SK-N-MC (cell line): ENCODE measurements around the gene DLGAP1.
A peak's percentile ranks its signal among the peaks of the same experiment; 100 is the strongest.
"Not testable (repeated sequence)": the region's sequence is repeated elsewhere in the genome, so short reads cannot be mapped to it uniquely, and the experiment has no call there.

Experiments
- DNase-seq: peaks from one replicate; pipeline ENCODE4 v3.0.0-alpha.2; 2011; ENCODE audit warnings: low read depth, low spot score
- H3K27ac ChIP-seq: fragments of 200-600 bp; sonication (generic); 2 replicates; pipeline ENCODE4 v1.5.1; 2016; ENCODE audit warnings: mixed run types
- H3K36me3 ChIP-seq: fragments of 200-600 bp; sonication (generic); 2 replicates; pipeline ENCODE4 v1.6.1; 2017; ENCODE audit warnings: antibody characterized with exemption, low read length, mixed read lengths; ENCODE audit not compliant: insufficient read depth
- H3K4me3 ChIP-seq: fragments of 200-600 bp; sonication (generic); 2 replicates; pipeline ENCODE4 v1.5.1; 2016
- H3K9ac ChIP-seq: fragments of 200-600 bp; sonication (generic); 2 replicates; pipeline ENCODE4 v1.8.0; 2017; ENCODE audit warnings: mixed run types, mixed read lengths; ENCODE audit not compliant: insufficient read length
- H3K9me3 ChIP-seq: fragments of 200-600 bp; sonication (generic); 2 replicates; pipeline ENCODE4 v1.6.1; 2017; ENCODE audit warnings: low read depth, mild to moderate bottlenecking, antibody characterized with exemption, low read length, moderate library complexity, mixed read lengths
- EZH2 ChIP-seq: fragments of 200-600 bp; sonication (generic); IDR thresholded peaks from one replicate; pipeline ENCODE4 v1.6.1; 2017; ENCODE audit warnings: antibody characterized with exemption
- FOXP2 ChIP-seq: optimal IDR thresholded peaks from 2 replicates; pipeline ENCODE3; 2011; ENCODE audit warnings: mild to moderate bottlenecking, moderate library complexity; ENCODE audit not compliant: insufficient read depth; ENCODE audit errors: extremely low read length, control extremely low read depth
- POLR2AphosphoS5 ChIP-seq: IDR thresholded peaks from 2 replicates; pipeline ENCODE4 v1.6.1; 2012; ENCODE audit warnings: mild to moderate bottlenecking, low read depth, low read length, borderline replicate concordance

Gene DLGAP1

DNA sequence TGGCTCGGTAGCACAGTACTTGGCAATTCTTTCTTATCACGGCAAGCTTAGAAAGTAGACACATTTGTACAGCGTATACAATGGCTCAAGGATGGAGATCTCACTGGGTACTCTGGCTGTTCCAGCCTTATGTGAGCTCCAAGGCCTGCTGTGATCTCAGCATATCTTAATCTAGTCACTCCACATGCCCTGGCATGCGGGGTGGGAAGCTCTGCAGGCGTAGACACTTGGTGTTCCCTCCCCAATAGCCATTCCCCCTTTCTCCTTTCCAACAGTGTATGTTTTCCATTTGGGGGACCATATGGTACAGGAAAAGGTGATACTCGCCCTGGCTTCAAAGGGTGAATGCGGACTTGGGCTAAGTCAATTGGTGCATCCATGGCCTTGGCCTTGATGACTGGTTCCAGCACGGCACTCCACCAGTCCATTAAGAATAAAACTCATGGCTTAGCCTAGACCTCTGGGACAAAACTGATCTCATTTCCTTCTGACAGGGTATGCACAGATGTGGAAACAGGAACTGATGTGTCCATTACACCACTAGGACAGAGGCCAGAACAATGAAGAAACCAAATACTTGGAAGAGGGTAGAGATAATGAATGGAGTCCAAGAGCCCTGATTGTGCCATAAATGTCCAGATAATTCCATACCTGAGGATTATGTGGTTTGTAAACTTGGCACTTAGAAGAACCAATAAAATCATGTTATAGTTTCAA is 976.7 kb downstream of the DLGAP1 start:
- DNase-seq = no peak
- H3K27ac ChIP-seq = no peak overlapping the region
- no peak overlapping the region for H3K9ac ChIP-seq
- no peaks in the 10 kb centered on the region for H3K36me3 ChIP-seq
- H3K9me3 ChIP-seq = no peaks in the 10 kb centered on the region
- no peak overlapping the region for H3K4me3 ChIP-seq
- TF ChIP-seq EZH2 (no peak), FOXP2 (no peak), POLR2AphosphoS5 (no peak)

DNA sequence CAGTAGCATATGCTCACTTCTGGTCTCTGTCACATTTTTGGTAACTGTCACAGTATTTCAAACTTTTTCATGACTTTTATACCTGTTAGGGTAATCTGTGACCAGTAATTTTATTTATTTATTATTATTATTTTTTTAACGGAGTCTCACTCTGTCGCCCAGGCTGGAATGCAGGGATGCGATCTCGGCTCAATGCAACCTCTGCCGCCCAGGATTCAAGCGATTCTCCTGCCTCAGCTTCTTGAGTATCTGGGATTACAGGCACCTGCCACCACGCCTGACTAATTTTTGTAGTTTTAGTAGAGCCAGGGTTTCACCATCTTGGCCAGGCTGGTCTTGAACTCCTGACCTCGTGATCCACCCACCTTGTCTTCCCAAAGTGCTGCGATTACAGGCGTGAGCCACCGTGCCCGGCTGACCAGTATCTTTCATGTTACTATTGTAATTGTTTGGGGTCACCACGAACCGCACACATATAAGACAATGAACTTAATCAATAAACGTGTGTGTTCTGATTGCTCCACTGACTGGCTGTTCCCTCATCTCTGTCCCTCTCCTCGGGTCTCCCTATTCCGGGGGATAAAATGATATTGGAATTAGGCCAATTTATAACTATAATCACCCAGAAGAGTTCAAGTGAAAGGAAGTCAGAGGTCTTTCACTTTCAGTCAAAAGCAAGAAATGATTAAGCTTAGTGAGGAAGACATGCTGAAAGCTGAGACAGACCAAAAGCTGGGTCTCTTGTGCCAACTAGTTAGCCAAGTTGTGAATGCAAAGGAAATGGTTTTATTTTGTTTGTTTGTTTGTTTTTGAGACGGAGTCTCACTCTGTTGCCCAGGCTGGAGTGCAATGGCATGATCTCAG is 982.2 kb downstream of the DLGAP1 start:
- no peak overlapping the region for H3K27ac ChIP-seq
- H3K9ac ChIP-seq = no peak overlapping the region
- no peak for DNase-seq
- H3K36me3 ChIP-seq = no peaks in the 10 kb centered on the region
- no peaks in the 10 kb centered on the region for H3K9me3 ChIP-seq
- TF ChIP-seq POLR2AphosphoS5 (no peak), EZH2 (no peak), FOXP2 (no peak)
- no peak overlapping the region for H3K4me3 ChIP-seq

DNA sequence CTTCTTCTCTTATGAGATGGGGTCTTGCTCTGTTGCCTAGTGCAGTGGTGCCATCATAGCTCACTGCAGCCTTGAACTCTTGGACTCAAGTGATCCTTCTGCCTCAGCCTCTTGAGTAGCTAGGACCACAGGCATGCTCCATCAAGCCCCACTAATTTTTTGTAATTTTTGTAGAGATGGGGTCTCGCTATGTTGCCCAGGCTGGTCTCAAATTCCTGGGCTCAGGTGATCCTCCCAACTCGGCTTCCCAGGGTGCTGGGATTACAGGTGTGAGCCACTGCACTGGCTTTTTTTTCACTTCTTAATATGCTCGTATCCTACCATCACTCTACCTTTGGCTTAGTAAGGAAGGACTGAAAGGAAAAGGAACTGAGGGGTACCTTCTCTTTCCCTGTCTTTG is 983.0 kb downstream of the DLGAP1 start:
- H3K4me3 ChIP-seq, H3K9ac ChIP-seq, H3K9me3 ChIP-seq, DNase-seq, H3K27ac ChIP-seq, H3K36me3 ChIP-seq: not testable (repeated sequence)

DNA sequence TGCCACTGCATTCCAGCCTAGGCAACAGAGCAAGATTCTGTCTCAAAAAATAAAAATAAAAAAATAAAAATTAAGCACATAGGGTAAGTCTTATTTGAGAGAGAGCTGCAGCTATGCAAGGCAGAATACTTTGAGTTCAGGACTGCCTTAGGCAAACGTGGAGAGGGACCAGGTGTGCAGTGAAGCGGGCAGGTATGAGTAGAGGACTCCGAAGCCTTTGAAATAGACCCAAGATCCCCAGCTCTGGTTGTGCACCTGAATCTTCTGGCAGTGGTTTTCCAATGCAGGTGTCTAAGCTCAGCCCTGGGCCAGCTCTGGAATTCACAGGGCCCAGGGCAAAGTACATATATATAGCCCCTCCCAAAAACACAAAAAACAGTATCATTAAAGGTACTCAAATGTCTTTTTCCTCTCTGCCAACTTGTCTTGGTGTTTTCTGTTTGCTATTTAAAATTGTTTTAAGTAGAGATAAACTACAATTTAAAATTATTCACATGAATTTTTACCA is 983.9 kb downstream of the DLGAP1 start:
- TF ChIP-seq EZH2 = no peak
- no peak for TF ChIP-seq FOXP2
- no peak for TF ChIP-seq POLR2AphosphoS5
- no peaks in the 10 kb centered on the region for H3K9me3 ChIP-seq
- DNase-seq = no peak
- H3K9ac ChIP-seq = no peak overlapping the region
- H3K4me3 ChIP-seq = no peak overlapping the region
- H3K36me3 ChIP-seq = no peaks in the 10 kb centered on the region
- H3K27ac ChIP-seq = no peak overlapping the region

DNA sequence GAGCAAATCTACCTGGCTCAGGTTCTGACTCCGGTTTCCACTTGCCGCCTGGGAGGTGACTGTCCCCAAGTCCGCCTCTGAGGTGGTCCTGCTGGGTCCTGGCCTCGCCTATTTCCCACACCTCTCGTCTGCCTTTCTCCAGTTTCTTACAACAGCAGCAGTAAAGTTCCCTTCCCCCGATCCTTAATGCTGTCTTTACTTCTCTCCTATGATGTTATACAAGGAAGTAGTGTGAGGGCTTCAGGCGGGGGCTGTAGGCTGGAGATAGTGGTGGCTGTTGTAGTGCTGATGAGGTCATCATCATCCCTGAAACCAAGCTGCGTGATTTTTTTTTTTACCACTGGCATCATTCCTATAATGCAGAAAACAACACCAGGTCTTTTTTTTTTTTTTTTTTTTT is 986.3 kb downstream of the DLGAP1 start:
- no peak overlapping the region for H3K9ac ChIP-seq
- H3K36me3 ChIP-seq = no peaks in the 10 kb centered on the region
- no peaks in the 10 kb centered on the region for H3K9me3 ChIP-seq
- TF ChIP-seq FOXP2 (no peak), POLR2AphosphoS5 (no peak), EZH2 (no peak)
- DNase-seq = no peak
- no peak overlapping the region for H3K4me3 ChIP-seq
- H3K27ac ChIP-seq = no peak overlapping the region

DNA sequence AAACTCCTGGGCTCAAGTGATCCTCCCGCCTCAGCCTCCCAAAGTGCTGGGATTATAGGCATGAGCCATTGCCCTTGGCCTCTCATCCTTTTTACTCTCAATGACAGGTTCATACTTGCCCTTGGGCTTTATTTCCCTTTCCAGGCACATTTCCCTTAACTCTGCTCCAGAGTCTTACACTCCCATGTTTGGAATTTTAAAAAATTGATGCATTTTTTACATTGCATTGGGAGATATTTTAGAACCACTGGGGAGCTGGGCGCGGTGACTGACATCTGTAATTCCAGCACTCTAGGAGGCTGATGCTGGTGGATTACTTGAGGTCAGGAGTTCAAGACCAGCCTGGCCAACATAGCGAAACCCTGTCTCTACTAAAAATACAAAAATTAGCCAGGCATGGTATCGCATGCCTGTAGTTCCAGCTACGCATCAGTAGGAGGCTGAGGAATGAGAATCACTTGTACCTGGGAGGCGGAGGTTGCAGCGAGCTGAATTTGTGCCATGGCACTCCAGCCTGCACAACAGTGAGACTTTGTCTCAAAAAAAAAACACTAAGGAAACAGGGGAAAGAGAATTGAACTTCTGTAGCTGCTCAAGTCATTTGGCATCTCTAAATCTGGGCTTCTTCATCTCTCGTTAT is 986.9 kb downstream of the DLGAP1 start:
- no peak overlapping the region for H3K9ac ChIP-seq
- H3K9me3 ChIP-seq = no peaks in the 10 kb centered on the region
- no peak overlapping the region for H3K4me3 ChIP-seq
- H3K27ac ChIP-seq = no peak overlapping the region
- H3K36me3 ChIP-seq = no peaks in the 10 kb centered on the region
- no peak for DNase-seq
- TF ChIP-seq EZH2 (no peak), FOXP2 (no peak), POLR2AphosphoS5 (no peak)

DNA sequence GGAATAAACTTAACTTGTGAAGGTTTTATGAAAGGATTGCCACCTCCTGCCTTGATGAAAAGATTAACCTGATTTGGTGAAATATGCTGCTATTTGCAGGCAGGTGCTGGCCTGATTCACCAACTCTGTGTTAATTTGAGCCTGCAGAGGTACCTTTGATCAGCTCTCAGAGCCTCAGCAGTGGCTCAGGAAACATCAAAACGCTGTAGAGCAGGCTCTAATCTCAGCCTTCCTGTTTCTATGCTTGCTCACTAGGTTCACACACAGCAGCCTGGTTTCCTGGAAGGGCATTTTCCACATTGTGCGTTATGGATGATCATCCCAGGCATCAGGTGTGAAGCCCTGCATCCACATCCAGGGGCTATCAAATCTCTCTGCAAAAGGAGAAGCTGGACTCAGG is 988.2 kb downstream of the DLGAP1 start:
- Histone ChIP-seq H3K36me3 (peaks cover 6% of the 10 kb centered on the region), H3K4me3 (no peak overlapping the region), H3K9ac (no peak overlapping the region), H3K9me3 (no peaks in the 10 kb centered on the region), H3K27ac (no peak overlapping the region)
- DNase-seq = no peak
- TF ChIP-seq FOXP2 (no peak), EZH2 (no peak), POLR2AphosphoS5 (no peak)

DNA sequence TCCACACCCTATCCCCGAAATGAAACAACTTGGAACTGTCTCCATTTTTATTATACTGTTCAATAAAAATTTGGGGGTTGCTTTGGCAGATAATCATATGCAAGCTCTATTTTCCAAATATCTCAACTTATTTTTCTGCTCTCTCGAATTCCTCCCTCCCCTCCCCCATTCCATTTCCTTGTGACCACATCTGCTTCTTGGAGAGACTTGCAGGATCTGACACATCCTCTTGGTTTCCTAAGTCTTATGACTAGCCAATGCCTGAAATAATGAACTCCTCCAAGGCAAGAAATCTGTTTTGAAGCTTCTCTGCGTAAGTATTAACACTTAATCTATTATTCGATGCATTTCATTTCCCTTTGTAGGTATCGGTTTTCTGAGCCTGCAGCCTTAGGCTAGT is 989.1 kb downstream of the DLGAP1 start:
- H3K4me3 ChIP-seq = peak overlapping the region; percentile 19
- TF ChIP-seq EZH2 (no peak), POLR2AphosphoS5 (no peak), FOXP2 (no peak)
- DNase-seq = no peak
- no peak overlapping the region for H3K9ac ChIP-seq
- peaks cover 15% of the 10 kb centered on the region for H3K36me3 ChIP-seq
- peaks cover 1% of the 10 kb centered on the region; the same call in 1 of the 2 replicates for H3K9me3 ChIP-seq
- H3K27ac ChIP-seq = 0 out of 2 replicates have a peak overlapping the region, but pooled peaks have one; percentile 13
